Head of caudate nucleus (tissue), 42 donors: ENCODE data around the gene HSPB7.
"Not testable (repeated sequence)": the region's sequence is repeated elsewhere in the genome, so short reads cannot be mapped to it uniquely, and the experiment has no call there.

Experiments used
- DNase-seq, 42 donors: peaks; one replicate each; pipeline versions ENCODE4 v3.0.0 to v3.0.0-alpha.2; 2020 to 2021; ENCODE audit warnings: mixed read lengths in 7 of 42
- intact Hi-C: fragments of 100-400 bp; cut with DNase I; formaldehyde crosslinking; loops from one replicate; pipeline ENCODE4 v1.15.0; 2022

Gene HSPB7

DNA sequence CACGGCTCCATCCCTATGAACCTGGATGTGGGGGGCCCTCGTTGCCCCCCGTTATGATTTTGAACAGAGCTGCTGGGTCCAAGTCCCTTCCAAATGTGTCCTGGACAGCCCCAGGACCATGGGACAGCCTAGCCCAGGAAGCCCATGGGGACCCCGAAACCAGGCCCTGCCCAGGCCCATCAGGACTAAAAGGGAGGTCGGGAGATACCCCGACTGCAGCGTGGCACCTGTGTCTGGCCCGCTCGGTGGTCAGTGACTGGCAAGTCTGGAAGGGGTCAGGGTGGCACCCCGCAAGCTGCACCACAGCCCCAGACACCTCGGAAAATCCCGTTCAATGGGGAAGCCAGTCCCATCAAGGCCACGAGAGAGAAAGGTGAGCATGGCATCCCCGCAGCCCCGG is 24.2 kb downstream of the HSPB7 start:
- intact Hi-C loops, result loop anchor here (10.0 kb wide), 2 partner anchors 109 to 199 kb away; no protein-coding TSS in a partner anchor
- no peak for DNase-seq

DNA sequence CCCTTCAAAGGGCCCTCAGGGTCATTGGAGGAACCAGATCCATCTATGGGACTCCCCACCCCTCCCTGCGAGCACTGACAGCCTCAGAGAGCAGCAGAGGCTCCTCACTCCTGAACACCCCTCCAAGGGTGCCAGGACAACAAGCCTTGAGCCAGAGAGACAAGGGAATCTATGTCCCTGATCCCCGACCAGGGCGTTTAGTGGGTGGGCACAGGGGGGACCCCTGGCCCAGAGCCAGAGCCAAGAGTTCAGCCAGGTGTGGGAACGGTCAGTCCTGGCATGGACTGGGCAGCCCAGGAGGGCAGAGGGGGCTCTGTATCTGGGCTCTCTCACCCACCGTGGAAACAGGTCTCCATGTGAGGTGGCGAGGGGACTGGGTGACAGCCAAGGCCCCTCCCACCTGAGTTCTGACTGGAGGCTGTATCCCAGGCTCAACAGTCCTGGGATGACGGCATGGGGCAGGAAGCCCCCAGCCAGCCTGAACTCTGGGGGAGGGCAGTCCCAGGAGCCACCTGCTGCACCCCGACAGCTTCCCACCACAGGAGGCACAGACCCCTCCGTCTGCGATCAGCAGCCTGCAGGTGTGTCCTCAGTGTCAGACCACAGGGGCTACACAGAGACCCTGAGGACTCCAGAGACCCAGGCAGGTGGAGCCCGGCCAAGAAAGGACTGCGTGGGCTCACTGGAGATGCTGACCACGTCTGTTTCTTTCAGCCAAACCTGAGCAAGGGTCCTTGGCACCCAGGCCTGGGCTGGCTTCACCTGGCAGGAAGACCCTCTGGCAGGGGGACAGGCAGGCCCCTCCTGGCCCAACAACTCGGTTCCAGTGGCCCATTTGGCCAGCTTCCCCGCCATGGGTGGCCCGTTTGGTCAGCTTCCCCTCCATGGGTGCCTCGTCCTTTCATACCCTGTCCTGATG is 25.0 kb downstream of the HSPB7 start:
- no peak for DNase-seq
- intact Hi-C loops, result loop anchor here (10.0 kb wide), 2 partner anchors 108 to 198 kb away; no protein-coding TSS in a partner anchor

DNA sequence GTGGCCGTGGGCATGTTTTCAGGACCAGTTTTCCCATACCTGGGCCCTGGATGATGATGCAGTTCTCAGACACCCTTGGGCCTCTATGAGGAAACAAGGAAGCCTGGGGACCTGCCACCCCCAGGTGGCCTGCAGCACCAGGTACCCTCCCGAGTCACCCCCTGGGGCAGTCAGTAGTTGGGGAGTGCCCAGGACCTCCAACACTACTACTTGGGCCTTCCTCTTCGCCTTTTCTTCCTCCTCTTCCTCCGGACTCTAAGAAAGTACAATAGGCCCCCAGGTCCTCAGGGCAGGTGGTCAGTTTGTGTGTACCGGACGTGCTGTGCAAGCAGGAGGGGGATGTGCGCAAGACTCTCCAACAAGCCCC is 25.7 kb downstream of the HSPB7 start:
- DNase-seq, result no peak
- intact Hi-C loops, result loop anchor here (10.0 kb wide), 2 partner anchors 107 to 197 kb away; no protein-coding TSS in a partner anchor

DNA sequence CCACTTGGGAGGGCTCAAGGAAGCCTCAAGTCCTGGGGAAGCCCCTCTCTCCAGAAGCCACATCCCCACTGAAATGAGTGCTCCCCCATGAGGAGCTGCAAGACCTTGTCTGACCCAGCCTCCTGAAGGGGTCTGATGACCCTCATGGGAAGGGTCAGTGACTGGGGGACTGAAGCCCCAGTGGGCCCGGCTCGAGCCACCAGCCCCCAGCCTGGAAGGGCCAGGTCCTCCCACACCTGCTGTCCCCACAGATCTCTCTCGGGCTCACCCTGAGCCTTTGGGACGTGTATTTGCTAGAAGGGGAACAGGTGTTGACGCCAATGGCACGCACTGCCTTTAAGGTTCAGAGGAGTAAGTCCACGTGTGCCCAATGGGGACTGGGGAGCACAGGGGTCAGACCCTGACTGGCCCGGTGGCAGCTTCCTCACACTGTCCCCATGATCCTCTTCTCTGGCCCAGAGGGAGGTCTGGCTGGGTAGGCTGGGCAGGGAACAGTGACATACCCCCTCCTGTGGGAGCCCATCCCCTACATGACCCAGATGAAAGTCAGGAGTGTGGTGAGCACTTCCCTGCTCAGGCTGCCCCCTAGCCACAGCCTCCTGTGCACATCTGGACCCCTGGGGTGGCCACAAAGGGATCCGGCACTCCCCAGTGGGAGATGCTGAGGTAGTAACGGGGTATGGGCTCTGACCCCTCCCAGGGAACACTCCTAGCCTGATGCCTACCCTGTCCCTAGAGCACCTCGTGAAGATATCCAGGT is 26.2 kb downstream of the HSPB7 start:
- no peak for DNase-seq
- intact Hi-C loops, result loop anchor here (10.0 kb wide), 2 partner anchors 107 to 197 kb away; no protein-coding TSS in a partner anchor

DNA sequence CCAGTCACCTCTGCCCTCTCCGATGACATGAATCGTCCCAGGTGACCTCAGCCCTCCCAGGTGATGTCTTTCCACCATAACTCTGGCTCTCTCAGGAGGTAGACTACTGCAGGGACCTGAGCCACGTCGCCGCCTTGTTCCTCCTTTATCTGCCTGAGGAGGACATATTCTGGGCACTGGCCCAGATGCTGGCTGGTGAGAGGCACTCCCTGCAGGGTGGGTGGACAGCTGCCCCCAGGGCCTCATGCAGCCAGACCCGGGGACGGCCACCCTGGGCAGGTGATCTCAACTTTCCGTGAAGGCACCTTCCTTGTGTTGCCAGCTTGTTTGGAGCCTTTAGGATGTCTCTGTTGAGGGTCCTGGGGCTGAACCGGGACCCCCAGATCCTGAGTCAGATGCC is 28.1 kb downstream of the HSPB7 start:
- DNase-seq, result no peak
- intact Hi-C loops, result loop anchor here (10.0 kb wide), 2 partner anchors 105 to 195 kb away; no protein-coding TSS in a partner anchor

DNA sequence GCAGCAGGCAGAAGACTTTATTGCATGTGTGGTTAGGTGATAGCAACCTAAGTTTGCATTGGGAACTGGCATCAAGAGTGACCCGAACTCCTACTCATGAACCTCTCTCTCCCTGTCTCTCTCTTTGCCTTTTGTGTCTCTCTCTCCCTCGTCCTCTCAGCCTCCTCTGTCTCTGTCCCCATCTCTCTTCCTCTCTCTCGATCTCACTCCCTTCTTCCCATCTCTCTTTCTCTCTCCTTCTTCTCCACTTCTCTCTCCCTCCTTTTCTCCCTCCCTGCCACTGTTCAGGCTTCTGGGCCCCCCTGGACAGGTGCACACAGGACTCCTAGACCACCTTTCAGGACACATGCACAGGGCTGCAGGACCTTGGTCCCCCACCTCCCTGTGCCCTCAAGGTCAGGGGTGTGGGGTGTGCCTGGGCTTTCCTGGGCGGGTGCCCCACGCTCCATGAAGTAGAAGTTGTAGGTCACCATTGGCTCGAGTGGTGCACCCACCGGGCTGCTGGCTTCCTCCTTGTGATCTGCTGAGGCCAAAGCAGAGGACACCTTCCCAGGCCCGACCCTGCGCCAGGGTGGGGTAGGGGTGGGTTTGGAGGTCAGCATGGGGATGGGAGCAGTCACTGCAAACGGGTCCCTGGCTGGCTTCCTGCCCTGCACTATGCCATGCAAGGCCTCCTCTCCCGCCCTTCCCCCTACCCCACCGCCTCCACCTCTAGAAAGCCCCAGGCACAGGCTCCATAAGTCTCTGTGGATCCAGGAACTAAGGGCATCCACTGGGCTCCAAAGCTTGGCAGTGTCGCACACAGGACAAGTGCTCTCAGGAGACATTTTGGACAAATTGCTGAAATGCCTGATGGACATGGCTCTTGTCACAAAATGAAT is 28.7 kb downstream of the HSPB7 start:
- DNase-seq, result no peak
- intact Hi-C loops, result no loop called here

DNA sequence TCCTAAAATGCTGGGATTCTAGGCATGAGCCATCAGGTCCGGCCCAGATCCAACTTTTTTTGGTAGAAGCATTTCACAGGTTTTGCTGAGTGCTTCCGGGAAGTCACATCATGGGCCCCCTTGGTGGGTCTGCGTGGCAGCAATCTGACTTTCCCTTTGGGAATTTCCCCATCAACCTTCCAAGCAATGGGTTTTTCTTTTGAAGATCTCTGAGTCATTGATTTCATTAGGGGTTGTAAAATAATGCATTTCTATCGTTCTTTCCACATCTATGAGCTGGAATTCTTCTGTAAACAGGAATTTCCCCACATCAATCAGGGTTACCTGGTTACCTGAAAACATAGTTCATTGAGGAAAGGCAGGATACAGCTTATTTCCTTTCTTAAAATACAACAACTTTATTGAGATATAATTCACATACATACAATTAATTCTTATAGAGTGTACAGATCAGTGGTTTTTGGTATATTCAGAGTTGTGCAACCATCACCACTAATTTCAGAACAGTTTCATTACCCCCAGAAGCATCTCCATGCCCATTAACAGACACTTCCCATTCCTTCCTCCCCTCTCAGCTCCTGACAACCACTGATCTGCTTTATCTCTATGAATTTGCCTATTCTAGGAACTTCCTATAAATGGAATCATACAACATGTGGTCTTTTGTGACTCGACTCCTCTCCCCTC is 32.1 kb downstream of the HSPB7 start:
- peak in 1 of 42 donors; percentile 28 for DNase-seq
- intact Hi-C loops, result no loop called here

DNA sequence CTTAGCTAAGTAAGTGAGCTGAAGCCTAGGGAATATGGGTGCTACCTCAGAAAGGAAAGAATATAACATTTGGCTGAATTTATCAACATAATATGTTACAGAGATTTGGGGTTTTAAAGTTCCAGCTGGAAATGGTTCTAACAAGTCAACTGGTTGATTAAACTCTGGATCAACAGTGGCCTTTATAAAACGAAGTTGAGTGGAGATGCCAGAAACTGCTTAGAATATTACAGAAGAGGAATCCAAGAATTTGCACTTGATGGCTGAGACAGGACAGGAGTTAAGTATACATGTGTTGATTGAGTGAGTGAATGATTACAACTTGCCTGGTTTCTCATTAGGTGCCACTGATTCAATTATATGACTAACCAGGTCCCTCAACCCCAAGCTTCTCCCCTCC is 34.6 kb downstream of the HSPB7 start:
- DNase-seq, result no peak
- intact Hi-C loops, result no loop called here

DNA sequence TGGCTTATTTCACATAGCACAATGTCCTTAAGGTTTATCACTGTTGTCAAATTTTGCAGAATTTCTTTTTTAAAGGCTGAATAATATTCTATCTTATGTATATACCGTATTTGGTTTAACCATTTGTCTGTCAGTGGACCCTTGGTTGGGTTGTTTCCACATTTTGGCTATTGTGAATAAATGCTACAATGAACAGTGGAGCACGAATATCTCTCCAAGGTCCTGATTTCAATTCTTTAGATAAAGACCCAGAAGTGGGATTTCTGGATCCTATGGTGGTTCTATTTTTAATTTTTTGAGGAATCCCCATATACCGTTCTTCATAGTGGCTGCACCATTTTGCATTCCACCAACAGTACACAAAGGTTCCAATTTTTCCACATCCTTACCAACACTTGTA is 36.2 kb downstream of the HSPB7 start:
- intact Hi-C loops, result no loop called here
- no peak for DNase-seq

DNA sequence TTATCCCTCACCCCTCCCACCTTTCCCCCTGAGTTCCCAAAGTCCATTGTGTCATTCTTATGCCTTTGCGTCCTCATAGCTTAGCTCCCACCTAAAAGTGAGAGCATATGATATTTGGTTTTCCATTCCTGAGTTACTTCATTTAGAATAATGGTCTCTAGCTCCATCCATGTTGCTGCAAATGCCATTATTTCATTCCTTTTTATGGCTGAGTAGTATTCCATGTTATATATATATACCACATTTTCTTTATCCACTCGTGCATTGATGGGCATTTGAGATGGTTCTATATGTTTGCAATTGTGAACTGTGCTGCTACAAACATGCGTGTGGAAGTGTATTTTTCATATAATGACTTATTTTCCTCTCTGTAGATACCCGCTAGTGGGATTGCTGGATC is 39.9 kb downstream of the HSPB7 start:
- intact Hi-C loops, DNase-seq: not testable (repeated sequence)

DNA sequence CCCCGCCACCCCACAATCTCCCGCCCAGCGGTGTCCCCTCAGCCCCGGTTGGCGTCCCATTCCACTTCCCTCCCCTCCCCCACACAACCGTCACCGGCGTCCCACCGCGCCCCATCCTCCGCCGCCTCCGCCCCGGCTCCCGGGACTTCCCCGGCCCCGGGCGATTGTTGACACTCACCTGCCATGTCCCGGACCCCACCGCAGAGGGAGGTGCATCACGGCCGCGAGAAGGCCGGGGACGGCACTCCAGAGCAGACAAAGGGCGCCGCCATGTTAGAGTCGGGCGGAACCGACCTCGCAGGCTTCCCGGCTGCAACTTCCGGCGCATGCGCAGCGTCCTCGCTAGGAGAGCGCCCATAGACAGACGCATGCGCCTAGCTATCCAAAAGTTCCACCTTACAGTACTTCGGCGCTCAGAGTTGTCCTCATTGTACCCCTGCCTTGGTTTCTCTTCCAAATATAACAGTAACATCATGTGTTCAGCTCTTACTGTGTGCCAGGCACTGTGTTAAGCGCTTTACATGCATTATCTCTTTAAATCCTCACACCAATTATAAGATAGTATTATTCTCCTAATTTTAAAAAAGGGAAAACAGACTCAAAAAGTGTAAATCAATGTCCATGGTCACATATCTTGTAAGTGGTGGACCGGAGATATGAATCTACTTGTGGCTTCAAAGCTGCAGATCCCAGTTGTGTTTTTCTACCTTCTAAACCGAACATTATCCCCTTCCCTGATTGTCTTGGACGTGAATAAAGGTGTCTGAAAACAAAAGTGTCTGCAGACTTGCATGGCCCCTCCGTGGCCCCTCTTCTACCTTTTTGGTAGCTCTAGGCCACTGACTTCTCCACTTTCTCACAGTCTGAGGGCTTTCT is 41.8 kb downstream of the HSPB7 start, which contains the start of gene ZBTB17:
Gene ZBTB17 (minus strand): TSS at position 297 of the 876 bp plus-strand sequence. CDS start 27,606 bp downstream, outside the sequence.
- peak; percentile 84 to 96 (median 92) for DNase-seq
- intact Hi-C loops, result no loop called here

DNA sequence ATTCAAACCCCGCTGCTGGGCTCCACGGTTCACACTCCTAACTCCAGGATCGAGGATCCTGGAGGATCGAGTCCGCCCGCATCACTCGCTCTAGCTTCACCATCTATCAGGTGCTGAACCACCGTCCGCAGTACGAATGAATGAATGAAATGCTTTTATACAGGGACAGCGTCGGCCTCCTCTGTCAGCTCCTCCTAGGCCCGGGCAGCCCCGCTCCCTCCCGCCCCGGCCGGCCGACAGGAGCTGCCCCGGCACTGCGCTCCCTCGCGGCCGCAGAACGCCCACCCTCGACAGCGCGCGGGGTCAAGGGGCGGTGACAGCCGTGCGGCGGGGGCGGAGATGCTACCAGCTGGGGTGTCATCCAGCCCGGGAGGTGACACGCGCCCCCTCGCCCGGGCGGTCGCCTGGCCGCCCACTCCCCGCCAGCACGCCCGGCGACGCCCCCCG is 42.5 kb downstream of the HSPB7 start:
- peak; percentile 47 to 93 (median 82) for DNase-seq
- intact Hi-C loops, result no loop called here

DNA sequence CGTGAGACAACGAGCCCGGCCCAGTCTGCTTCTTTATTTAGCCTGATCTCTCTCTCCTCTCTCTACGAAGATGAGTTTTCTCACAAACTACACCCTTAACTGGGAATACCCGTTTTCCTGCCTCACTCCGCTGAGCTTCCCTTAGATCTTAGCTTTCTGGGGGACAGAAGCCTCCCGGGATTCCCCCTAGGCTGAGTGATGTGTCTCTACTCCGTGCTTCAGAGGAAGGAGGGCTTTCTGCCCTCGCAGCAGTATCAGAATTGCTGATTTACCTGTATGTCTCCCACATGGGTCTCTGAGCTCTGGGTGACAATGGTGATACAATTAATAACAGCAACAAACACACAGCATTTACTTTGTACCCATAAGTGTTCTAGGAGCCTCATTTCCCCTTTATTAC is 43.0 kb downstream of the HSPB7 start:
- intact Hi-C loops, result no loop called here
- no peak for DNase-seq

DNA sequence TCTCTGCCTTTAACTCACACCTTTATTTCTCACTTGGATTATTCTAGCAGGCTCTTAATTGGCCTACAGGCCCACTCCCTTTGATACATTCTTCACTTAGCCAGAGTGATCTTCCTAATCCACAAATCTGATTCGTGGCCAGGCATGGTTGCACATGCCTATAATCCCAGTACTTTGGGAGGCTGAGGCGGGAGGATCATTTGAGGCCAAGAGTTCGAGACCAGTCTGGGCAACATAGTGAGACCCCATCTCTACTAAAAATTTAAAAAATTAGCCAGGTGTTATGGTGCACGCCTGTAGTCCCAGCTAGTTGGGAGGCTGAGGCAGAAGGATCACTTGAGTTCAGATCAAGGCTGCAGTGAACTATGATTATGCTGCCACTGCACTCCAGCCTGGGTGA is 44.1 kb downstream of the HSPB7 start:
- intact Hi-C loops, result no loop called here

DNA sequence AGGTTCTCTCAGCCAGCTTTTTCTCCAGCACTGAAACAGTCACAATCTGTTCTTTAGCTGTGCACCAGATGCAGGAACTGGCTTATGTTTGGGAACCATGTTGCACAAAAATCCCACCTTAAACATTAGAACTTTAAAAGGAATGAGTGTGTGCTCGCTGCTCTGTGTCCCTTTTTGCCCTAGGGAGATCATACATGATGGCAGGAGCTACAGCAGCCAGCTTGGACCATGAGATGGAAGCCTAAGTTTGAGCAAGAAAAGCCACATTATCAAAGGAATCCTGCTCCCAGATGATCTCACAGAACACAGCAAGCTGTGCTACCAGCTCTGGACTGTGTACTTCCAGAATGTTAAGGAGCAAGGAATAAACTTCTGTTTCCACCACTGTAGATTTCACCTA is 45.4 kb downstream of the HSPB7 start:
- intact Hi-C loops, result no loop called here
- peak in 1 of 42 donors; percentile 3 for DNase-seq

More for the DNA sequence above, 44.1 kb downstream of the HSPB7 start:
- DNase-seq, result peak in 2 of 42 donors; percentile 1 to 11

DNA sequence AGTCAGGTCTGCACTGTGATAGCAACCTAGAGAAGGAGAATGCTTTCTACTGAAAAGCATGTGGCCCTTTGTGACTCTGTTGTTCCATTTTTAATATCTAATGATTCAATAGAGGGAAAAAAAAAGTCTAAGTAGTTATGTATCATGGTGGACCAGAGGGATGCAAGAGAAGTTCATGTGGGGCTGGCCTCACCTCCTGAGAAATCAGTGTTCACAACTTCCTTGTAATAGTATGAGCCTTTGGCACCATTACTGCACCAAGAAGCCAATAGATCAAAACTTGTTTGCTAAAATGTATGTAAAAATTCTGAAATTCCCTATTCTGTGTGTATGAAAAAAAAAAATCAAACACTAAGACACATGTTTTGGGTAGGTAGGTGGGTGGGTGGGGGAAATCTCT is 46.9 kb downstream of the HSPB7 start:
- intact Hi-C loops, result no loop called here
- no peak for DNase-seq

DNA sequence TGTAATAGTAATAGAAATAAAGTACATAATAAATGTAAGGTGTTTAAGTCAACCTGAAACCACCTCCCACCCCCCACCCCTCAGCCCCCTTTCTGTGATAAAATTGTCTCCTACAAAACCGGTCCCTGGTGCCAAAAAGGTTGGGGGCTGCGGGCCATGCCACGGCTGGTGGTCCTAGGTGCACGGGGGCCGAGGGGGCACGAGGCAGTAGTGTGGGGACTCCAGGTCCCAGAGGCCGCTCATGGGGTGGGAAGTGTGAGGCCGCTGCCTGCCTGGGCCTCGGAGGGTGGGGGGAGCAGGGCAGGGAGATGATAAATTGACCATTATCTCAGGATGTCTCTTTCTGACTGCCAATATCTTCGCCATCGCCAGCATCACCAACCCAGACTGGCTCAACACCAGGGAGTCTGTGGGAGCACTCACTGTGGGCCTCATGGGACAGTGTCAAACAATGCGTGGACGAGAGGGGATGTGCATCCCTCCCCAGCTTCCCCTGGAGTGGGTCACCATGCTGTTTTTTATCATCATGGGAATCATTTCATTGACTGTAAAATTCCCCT is 48.4 kb downstream of the HSPB7 start:
- intact Hi-C loops, result loop anchor here (5.0 kb wide), 1 partner anchor 132 kb away; no protein-coding TSS in a partner anchor
- DNase-seq, result peak in 2 of 42 donors; percentile 5 to 13
